ENCODE data around the gene LCOR. TPM values are rescaled to one million over a fixed set of nuclear protein-coding genes. Genes with fewer than 3 reads are reported as not detected.
"Not testable (repeated sequence)": the region's sequence is repeated elsewhere in the genome, so short reads cannot be mapped to it uniquely, and the experiment has no call there.

LCOR gene
- total RNA-seq, 2 experiments from 2014 or later: 15.0 to 18.2 TPM

- Mint-ChIP-seq H3K4me1 (ENCODE audit: low read depth) (no peaks in the 10 kb centered on the region), H3K36me3 (no peaks in the 10 kb centered on the region), H3K9me3 (no peaks in the 10 kb centered on the region), H3K27ac (no peak overlapping the region), H3K27me3 (no peaks in the 10 kb centered on the region), H3K4me3 (no peak overlapping the region)
- POLR2A ChIA-PET: no interaction called here
- CTCF ChIA-PET: interaction anchor here (0.7 to 7.7 kb wide), 49 partner anchors 8 to 1259 kb away, joined by 3 to 88 read pairs (median 5); no protein-coding TSS in a partner anchor
- intact Hi-C loops (cut with micrococcal nuclease): loop anchor here (1.0 to 5.0 kb wide), 4 partner anchors 47 to 382 kb away; no protein-coding TSS in a partner anchor
- no peak for DNase-seq
Observed at GRCh38 chr10:97024168-97025073, 192.3 kb downstream of the LCOR start.

- Mint-ChIP-seq H3K4me3 (no peak overlapping the region), H3K4me1 (ENCODE audit: low read depth) (no peaks in the 10 kb centered on the region), H3K27ac (no peak overlapping the region), H3K36me3 (no peaks in the 10 kb centered on the region), H3K9me3 (no peaks in the 10 kb centered on the region), H3K27me3 (no peaks in the 10 kb centered on the region)
- ChIA-PET POLR2A (no interaction called here), CTCF (interaction anchor here (0.6 to 7.7 kb wide), 67 partner anchors 8 to 1260 kb away, joined by 3 to 88 read pairs (median 4); no protein-coding TSS in a partner anchor)
- intact Hi-C loops (cut with micrococcal nuclease): loop anchor here (1.0 to 5.0 kb wide), 4 partner anchors 48 to 383 kb away; no protein-coding TSS in a partner anchor
- peak; percentile 73 for DNase-seq
Observed at GRCh38 chr10:97025613-97026242, 193.6 kb downstream of the LCOR start.

GRCh38 chr10:97028126-97028831 lies 196.2 kb downstream of the LCOR start:
- H3K27me3 Mint-ChIP-seq: no peaks in the 10 kb centered on the region
- intact Hi-C loops (cut with micrococcal nuclease): loop anchor here (5.0 kb wide), 1 partner anchor 51 kb away; no protein-coding TSS in a partner anchor
- CTCF ChIA-PET: interaction anchor here (1.0 to 7.7 kb wide), 4 partner anchors 9 to 262 kb away, joined by 3 to 88 read pairs (median 5); no protein-coding TSS in a partner anchor
- H3K27ac Mint-ChIP-seq: no peak overlapping the region
- POLR2A ChIA-PET: no interaction called here
- H3K4me1 Mint-ChIP-seq (ENCODE audit: low read depth): no peaks in the 10 kb centered on the region
- DNase-seq: no peak
- no peaks in the 10 kb centered on the region for H3K36me3 Mint-ChIP-seq
- H3K9me3 Mint-ChIP-seq: no peaks in the 10 kb centered on the region
- H3K4me3 Mint-ChIP-seq: no peak overlapping the region

GRCh38 chr10:97028832-97029178 lies 196.7 kb downstream of the LCOR start:
- no peaks in the 10 kb centered on the region for H3K36me3 Mint-ChIP-seq
- CTCF ChIA-PET: interaction anchor here (0.6 to 7.7 kb wide), 2 partner anchors 9 kb away, joined by 3 to 88 read pairs; no protein-coding TSS in a partner anchor

GRCh38 chr10:97029271-97029670 lies 197.2 kb downstream of the LCOR start:
- no peak for DNase-seq
- Mint-ChIP-seq H3K27me3 (no peaks in the 10 kb centered on the region), H3K27ac (no peak overlapping the region), H3K4me3 (no peak overlapping the region), H3K9me3 (no peaks in the 10 kb centered on the region), H3K36me3 (no peaks in the 10 kb centered on the region), H3K4me1 (ENCODE audit: low read depth) (no peaks in the 10 kb centered on the region)
- CTCF ChIA-PET: interaction anchor here (0.6 kb wide), 1 partner anchor 8 kb away, joined by 3 read pairs; no protein-coding TSS in a partner anchor
- intact Hi-C loops (cut with micrococcal nuclease): loop anchor here (5.0 kb wide), 1 partner anchor 52 kb away; no protein-coding TSS in a partner anchor
- POLR2A ChIA-PET: no interaction called here

More at GRCh38 chr10:97028832-97029178, 196.7 kb downstream of the LCOR start:
- no peak overlapping the region for H3K27ac Mint-ChIP-seq
- intact Hi-C loops (cut with micrococcal nuclease): loop anchor here (5.0 kb wide), 1 partner anchor 52 kb away; no protein-coding TSS in a partner anchor
- no peaks in the 10 kb centered on the region for H3K4me1 Mint-ChIP-seq (ENCODE audit: low read depth)
- POLR2A ChIA-PET: no interaction called here
- no peak for DNase-seq
- no peaks in the 10 kb centered on the region for H3K27me3 Mint-ChIP-seq
- no peaks in the 10 kb centered on the region for H3K9me3 Mint-ChIP-seq
- no peak overlapping the region for H3K4me3 Mint-ChIP-seq

GRCh38 chr10:97030894-97031293 lies 198.8 kb downstream of the LCOR start:
- CTCF ChIA-PET: no interaction called here
- no peak for DNase-seq
- POLR2A ChIA-PET: no interaction called here
- Mint-ChIP-seq H3K4me1 (ENCODE audit: low read depth) (no peaks in the 10 kb centered on the region), H3K27me3 (peaks cover 5% of the 10 kb centered on the region), H3K27ac (no peak overlapping the region), H3K36me3 (no peaks in the 10 kb centered on the region), H3K9me3 (no peaks in the 10 kb centered on the region), H3K4me3 (no peak overlapping the region)
- intact Hi-C loops (cut with micrococcal nuclease): no loop called here

GRCh38 chr10:97031459-97031858 lies 199.4 kb downstream of the LCOR start:
- Mint-ChIP-seq H3K4me3 (no peak overlapping the region), H3K27me3 (peaks cover 8% of the 10 kb centered on the region), H3K27ac (no peak overlapping the region), H3K9me3 (no peaks in the 10 kb centered on the region), H3K4me1 (ENCODE audit: low read depth) (no peaks in the 10 kb centered on the region), H3K36me3 (no peaks in the 10 kb centered on the region)
- ChIA-PET POLR2A (no interaction called here), CTCF (interaction anchor here (1.6 kb wide), 1 partner anchor 41 kb away, joined by 8 read pairs; no protein-coding TSS in a partner anchor)
- DNase-seq: no peak
- intact Hi-C loops (cut with micrococcal nuclease): no loop called here

GRCh38 chr10:97032624-97033023 lies 200.5 kb downstream of the LCOR start:
- CTCF ChIA-PET: interaction anchor here (0.5 to 1.6 kb wide), 2 partner anchors 40 to 732 kb away, joined by 3 to 8 read pairs; no protein-coding TSS in a partner anchor

GRCh38 chr10:97033841-97034240 lies 201.7 kb downstream of the LCOR start:
- CTCF ChIA-PET: interaction anchor here (1.6 kb wide), 1 partner anchor 9 kb away, joined by 5 read pairs; no protein-coding TSS in a partner anchor
- H3K36me3 Mint-ChIP-seq; H3K4me3 Mint-ChIP-seq; intact Hi-C loops (cut with micrococcal nuclease); POLR2A ChIA-PET; H3K9me3 Mint-ChIP-seq; DNase-seq; H3K27ac Mint-ChIP-seq; H3K27me3 Mint-ChIP-seq; H3K4me1 Mint-ChIP-seq (ENCODE audit: low read depth): not testable (repeated sequence)

More at GRCh38 chr10:97032624-97033023, 200.5 kb downstream of the LCOR start:
- peaks cover 8% of the 10 kb centered on the region for H3K27me3 Mint-ChIP-seq
- H3K36me3 Mint-ChIP-seq: no peaks in the 10 kb centered on the region
- intact Hi-C loops (cut with micrococcal nuclease): no loop called here
- peaks cover 4% of the 10 kb centered on the region for H3K4me1 Mint-ChIP-seq (ENCODE audit: low read depth)
- DNase-seq: no peak
- H3K27ac Mint-ChIP-seq: no peak overlapping the region
- H3K4me3 Mint-ChIP-seq: no peak overlapping the region
- H3K9me3 Mint-ChIP-seq: no peaks in the 10 kb centered on the region
- POLR2A ChIA-PET: no interaction called here

- Mint-ChIP-seq H3K27ac (no peak overlapping the region), H3K9me3 (no peaks in the 10 kb centered on the region), H3K27me3 (peaks cover 8% of the 10 kb centered on the region), H3K36me3 (no peaks in the 10 kb centered on the region), H3K4me3 (no peak overlapping the region), H3K4me1 (ENCODE audit: low read depth) (peaks cover 8% of the 10 kb centered on the region)
- CTCF ChIA-PET: interaction anchor here (1.3 to 1.6 kb wide), 2 partner anchors 9 to 38 kb away, joined by 4 to 5 read pairs; no protein-coding TSS in a partner anchor
- intact Hi-C loops (cut with micrococcal nuclease): no loop called here
- POLR2A ChIA-PET: no interaction called here
- DNase-seq: no peak
Observed at GRCh38 chr10:97034301-97034700, 202.2 kb downstream of the LCOR start.

- intact Hi-C loops (cut with micrococcal nuclease): no loop called here
- no peaks in the 10 kb centered on the region for H3K9me3 Mint-ChIP-seq
- no peak overlapping the region for H3K4me3 Mint-ChIP-seq
- H3K4me1 Mint-ChIP-seq (ENCODE audit: low read depth): peaks cover 8% of the 10 kb centered on the region
- no peak for DNase-seq
- H3K27ac Mint-ChIP-seq: no peak overlapping the region
- POLR2A ChIA-PET: no interaction called here
- CTCF ChIA-PET: interaction anchor here (1.2 to 5.3 kb wide), 4 partner anchors 10 to 184 kb away, joined by 4 to 88 read pairs (median 14); no protein-coding TSS in a partner anchor
- H3K36me3 Mint-ChIP-seq: no peaks in the 10 kb centered on the region
- H3K27me3 Mint-ChIP-seq: peaks cover 8% of the 10 kb centered on the region
Observed at GRCh38 chr10:97034958-97035769, 203.1 kb downstream of the LCOR start.
